Measurements from ENCODE around the gene IER5L. TPM values are rescaled to one million over a fixed set of nuclear protein-coding genes. Genes with fewer than 3 reads are reported as not detected.

Gene IER5L
- total RNA-seq, 2 experiments from 2014 or later = 8.6 to 8.8 TPM

- peak overlapping the region; percentile 63 for H3K27ac Mint-ChIP-seq
- DNase-seq = peak; percentile 80
- no peaks in the 10 kb centered on the region for H3K9me3 Mint-ChIP-seq
- POLR2A ChIA-PET = interaction anchor here (0.6 to 6.4 kb wide), 5 partner anchors 9 to 477 kb away, joined by 3 to 44 read pairs (median 6); partner anchors contain the start of gene IER5L
- H3K4me3 Mint-ChIP-seq = no peak overlapping the region
- H3K4me1 Mint-ChIP-seq = peaks cover 28% of the 10 kb centered on the region
- peak; percentile 24 for ATAC-seq (ENCODE audit: low read depth)
- no peaks in the 10 kb centered on the region for H3K27me3 Mint-ChIP-seq
- peaks cover 14% of the 10 kb centered on the region for H3K36me3 Mint-ChIP-seq
These were observed 34.8 kb downstream of the IER5L start for GRCh38 chr9:129143031-129143927.

GRCh38 chr9:129142138-129142935 lies 35.7 kb downstream of the IER5L start:
- no peak for ATAC-seq (ENCODE audit: low read depth)
- POLR2A ChIA-PET = interaction anchor here (1.0 to 6.4 kb wide), 6 partner anchors 10 to 482 kb away, joined by 3 to 44 read pairs (median 6); partner anchors contain the start of gene IER5L
- no peaks in the 10 kb centered on the region for H3K9me3 Mint-ChIP-seq
- peaks cover 28% of the 10 kb centered on the region for H3K4me1 Mint-ChIP-seq
- peak overlapping the region; percentile 34 for H3K27ac Mint-ChIP-seq
- H3K36me3 Mint-ChIP-seq = peaks cover 15% of the 10 kb centered on the region
- DNase-seq = no peak
- no peaks in the 10 kb centered on the region for H3K27me3 Mint-ChIP-seq
- H3K4me3 Mint-ChIP-seq = peak overlapping the region; percentile 39

GRCh38 chr9:129141066-129142041 lies 36.7 kb downstream of the IER5L start:
- DNase-seq (peak; percentile 45), ATAC-seq (ENCODE audit: low read depth) (no peak)
- Mint-ChIP-seq H3K4me3 (peak overlapping the region; percentile 87), H3K9me3 (no peaks in the 10 kb centered on the region), H3K27me3 (no peaks in the 10 kb centered on the region), H3K4me1 (peaks cover 28% of the 10 kb centered on the region), H3K36me3 (peaks cover 19% of the 10 kb centered on the region), H3K27ac (peak overlapping the region; percentile 98)
- POLR2A ChIA-PET = interaction anchor here (1.0 to 6.4 kb wide), 11 partner anchors 10 to 662 kb away, joined by 3 to 44 read pairs (median 4); partner anchors contain the start of genes IER5L and NTMT1

GRCh38 chr9:129140397-129141065 lies 37.5 kb downstream of the IER5L start:
- peak; percentile 61 for DNase-seq
- Mint-ChIP-seq H3K4me1 (peaks cover 28% of the 10 kb centered on the region), H3K27me3 (no peaks in the 10 kb centered on the region), H3K9me3 (no peaks in the 10 kb centered on the region), H3K36me3 (peaks cover 17% of the 10 kb centered on the region), H3K27ac (peak overlapping the region; percentile 98), H3K4me3 (peak overlapping the region; percentile 87)
- peak; percentile 12 for ATAC-seq (ENCODE audit: low read depth)
- POLR2A ChIA-PET = interaction anchor here (0.6 to 6.4 kb wide), 17 partner anchors 11 to 663 kb away, joined by 3 to 44 read pairs (median 3); partner anchors contain the start of genes DOLPP1, IER5L, NTMT1 and SPTAN1

GRCh38 chr9:129139993-129140396 lies 38.1 kb downstream of the IER5L start:
- H3K27ac Mint-ChIP-seq = peak overlapping the region; percentile 98
- POLR2A ChIA-PET = interaction anchor here (0.6 to 6.4 kb wide), 17 partner anchors 12 to 664 kb away, joined by 3 to 44 read pairs (median 3); partner anchors contain the start of genes DOLPP1, IER5L, NTMT1 and SPTAN1
- H3K36me3 Mint-ChIP-seq = peaks cover 17% of the 10 kb centered on the region
- no peaks in the 10 kb centered on the region for H3K9me3 Mint-ChIP-seq
- H3K4me1 Mint-ChIP-seq = peaks cover 28% of the 10 kb centered on the region
- DNase-seq (peak; percentile 66), ATAC-seq (ENCODE audit: low read depth) (peak; percentile 86)
- no peaks in the 10 kb centered on the region for H3K27me3 Mint-ChIP-seq
- H3K4me3 Mint-ChIP-seq = peak overlapping the region; percentile 87

GRCh38 chr9:129139233-129139992 lies 38.6 kb downstream of the IER5L start:
- DNase-seq = peak; percentile 68
- Mint-ChIP-seq H3K27ac (peak overlapping the region; percentile 98), H3K4me1 (peaks cover 28% of the 10 kb centered on the region), H3K4me3 (peak overlapping the region; percentile 87), H3K9me3 (no peaks in the 10 kb centered on the region), H3K36me3 (peaks cover 17% of the 10 kb centered on the region), H3K27me3 (no peaks in the 10 kb centered on the region)
- ATAC-seq (ENCODE audit: low read depth) = peak; percentile 41
- POLR2A ChIA-PET = interaction anchor here (0.8 to 6.4 kb wide), 14 partner anchors 12 to 664 kb away, joined by 3 to 44 read pairs (median 4); partner anchors contain the start of genes DOLPP1, IER5L, NTMT1 and SPTAN1

- Mint-ChIP-seq H3K36me3 (peaks cover 14% of the 10 kb centered on the region), H3K4me3 (peak overlapping the region; percentile 87), H3K4me1 (peaks cover 28% of the 10 kb centered on the region), H3K27ac (peak overlapping the region; percentile 98), H3K9me3 (no peaks in the 10 kb centered on the region), H3K27me3 (no peaks in the 10 kb centered on the region)
- ATAC-seq (ENCODE audit: low read depth) (no peak), DNase-seq (peak; percentile 48)
- POLR2A ChIA-PET = interaction anchor here (0.6 to 6.4 kb wide), 7 partner anchors 31 to 487 kb away, joined by 3 to 44 read pairs (median 4); partner anchors contain the start of genes IER5L and NTMT1
These were observed 39.4 kb downstream of the IER5L start for GRCh38 chr9:129138476-129139232.

- POLR2A ChIA-PET = interaction anchor here (0.6 to 6.4 kb wide), 3 partner anchors 38 to 469 kb away, joined by 3 to 44 read pairs (median 3); partner anchors contain the start of gene IER5L
- DNase-seq = no peak
- Mint-ChIP-seq H3K9me3 (no peaks in the 10 kb centered on the region), H3K36me3 (peaks cover 14% of the 10 kb centered on the region), H3K27ac (no peak overlapping the region), H3K27me3 (no peaks in the 10 kb centered on the region), H3K4me1 (peaks cover 27% of the 10 kb centered on the region), H3K4me3 (no peak overlapping the region)
- no peak for ATAC-seq (ENCODE audit: low read depth)
These were observed 40.0 kb downstream of the IER5L start for GRCh38 chr9:129138144-129138462.

- Mint-ChIP-seq H3K27me3 (no peaks in the 10 kb centered on the region), H3K36me3 (peaks cover 8% of the 10 kb centered on the region), H3K4me3 (no peak overlapping the region), H3K27ac (no peak overlapping the region), H3K4me1 (peaks cover 25% of the 10 kb centered on the region), H3K9me3 (no peaks in the 10 kb centered on the region)
- ATAC-seq (ENCODE audit: low read depth) = no peak
- POLR2A ChIA-PET = interaction anchor here (0.6 to 6.4 kb wide), 3 partner anchors 39 to 469 kb away, joined by 3 to 44 read pairs (median 3); partner anchors contain the start of gene IER5L
- no peak for DNase-seq
These were observed 40.5 kb downstream of the IER5L start for GRCh38 chr9:129137292-129138143.

- no peak overlapping the region for H3K4me3 Mint-ChIP-seq
- ATAC-seq (ENCODE audit: low read depth) = no peak
- no peak overlapping the region for H3K27ac Mint-ChIP-seq
- POLR2A ChIA-PET = no interaction called here
- no peaks in the 10 kb centered on the region for H3K27me3 Mint-ChIP-seq
- H3K9me3 Mint-ChIP-seq = no peaks in the 10 kb centered on the region
- DNase-seq = no peak
- H3K36me3 Mint-ChIP-seq = peaks cover 9% of the 10 kb centered on the region
- peaks cover 24% of the 10 kb centered on the region for H3K4me1 Mint-ChIP-seq
These were observed 41.5 kb downstream of the IER5L start for GRCh38 chr9:129136446-129137035.

Measured in activated naive CD8-positive, alpha-beta T cell treated with anti-CD3 and anti-CD28 coated beads, Interleukin-2, amount 10 ng/mL, durations not matched to agents 7 days and 5 days (primary cell).